Neuronal stem cell (in vitro differentiated cells): Measurements from ENCODE around the gene TMEM260.

Source experiments
- DNase-seq: peaks from one replicate; pipeline ENCODE4 v3.0.0-alpha.2; 2013; ENCODE audit warnings: low spot score
- H2AFZ ChIP-seq: one replicate; pipeline ENCODE4 v1.6.1; 2013; ENCODE audit warnings: mild to moderate bottlenecking, low read length, inconsistent platforms
- H2AK5ac ChIP-seq: 2 replicates; pipeline ENCODE4 v1.6.1; 2013; ENCODE audit warnings: low read depth, mild to moderate bottlenecking, inconsistent platforms, low read length, moderate library complexity, mixed read lengths
- H2BK120ac ChIP-seq: 2 replicates; pipeline ENCODE4 v1.6.1; 2013; ENCODE audit warnings: low read depth, mild to moderate bottlenecking, inconsistent platforms, low read length, moderate library complexity, mixed read lengths
- H2BK12ac ChIP-seq: one replicate; pipeline ENCODE4 v1.6.1; 2013; ENCODE audit warnings: low read length, inconsistent platforms
- H2BK15ac ChIP-seq: 2 replicates; pipeline ENCODE4 v1.6.1; 2013; ENCODE audit warnings: mild to moderate bottlenecking, low read length, inconsistent platforms, mixed read lengths
- H2BK5ac ChIP-seq: one replicate; pipeline ENCODE4 v1.6.1; 2013; ENCODE audit warnings: inconsistent platforms, mild to moderate bottlenecking, low read length, moderate library complexity
- H3K14ac ChIP-seq: one replicate; pipeline ENCODE4 v1.6.1; 2013; ENCODE audit warnings: low read length, inconsistent platforms
- H3K18ac ChIP-seq: 2 replicates; pipeline ENCODE4 v1.6.1; 2013; ENCODE audit warnings: low read length, inconsistent platforms
- H3K23ac ChIP-seq: 2 replicates; pipeline ENCODE4 v1.6.1; 2013; ENCODE audit warnings: low read depth, mild to moderate bottlenecking, mixed read lengths, low read length, inconsistent platforms; ENCODE audit not compliant: poor library complexity
- H3K27ac ChIP-seq: replicated peaks from 3 replicates; pipeline ENCODE4 v1.5.1; 2013; ENCODE audit warnings: low read length, inconsistent platforms
- H3K27me3 ChIP-seq, 3 experiments: 2 replicates each; pipeline ENCODE4 v1.6.1; 2013; ENCODE audit warnings: low read length in 3 of 3, mild to moderate bottlenecking in 2 of 3, inconsistent platforms in 1 of 3, low read depth in 1 of 3, mixed read lengths in 1 of 3, moderate library complexity in 1 of 3; ENCODE audit not compliant: control insufficient read depth in 3 of 3, insufficient read depth in 3 of 3
- H3K36me3 ChIP-seq, 2 donors: replicated peaks in 1 of 2; 2 replicates each; pipeline ENCODE4 v1.6.1; 2013; ENCODE audit warnings: low read length in 2 of 2; ENCODE audit not compliant: control insufficient read depth in 2 of 2, insufficient read depth in 2 of 2
- H3K4ac ChIP-seq: 2 replicates; pipeline ENCODE4 v1.6.1; 2013; ENCODE audit warnings: inconsistent platforms, mild to moderate bottlenecking, low read length, moderate library complexity
- H3K4me1 ChIP-seq, 2 donors: 1 replicate in 1 of 2; 2 replicates in 1 of 2; pipeline ENCODE4 v1.6.1; 2013; ENCODE audit warnings: low read length in 2 of 2, low read depth in 1 of 2; ENCODE audit not compliant: control insufficient read depth in 2 of 2, insufficient read depth in 1 of 2
- H3K4me2 ChIP-seq: one replicate; pipeline ENCODE4 v1.6.1; 2013; ENCODE audit warnings: mild to moderate bottlenecking, low read length, inconsistent platforms; ENCODE audit not compliant: insufficient read depth, poor library complexity, severe bottlenecking
- H3K4me3 ChIP-seq, 2 donors: 2 replicates each; pipeline ENCODE4 v1.5.1; 2013; ENCODE audit warnings: low read length in 2 of 2, mild to moderate bottlenecking in 2 of 2, inconsistent platforms in 1 of 2, moderate library complexity in 1 of 2
- H3K79me1 ChIP-seq: one replicate; pipeline ENCODE4 v1.6.1; 2013; ENCODE audit warnings: low read depth, mild to moderate bottlenecking, inconsistent platforms, low read length, moderate library complexity
- H3K9ac ChIP-seq: one replicate; pipeline ENCODE4 v1.6.1; 2013; ENCODE audit warnings: mild to moderate bottlenecking, low read depth, low read length, inconsistent platforms; ENCODE audit not compliant: poor library complexity
- H3K9me3 ChIP-seq, 2 donors: replicated peaks in 1 of 2; 2 replicates each; pipeline versions ENCODE3 to v1.6.1; 2013; ENCODE audit warnings: low read length in 2 of 2, mild to moderate bottlenecking in 2 of 2, inconsistent platforms in 1 of 2, low read depth in 1 of 2, mixed read lengths in 1 of 2, moderate library complexity in 1 of 2; ENCODE audit not compliant: control insufficient read depth in 2 of 2, insufficient read depth in 1 of 2
- H4K8ac ChIP-seq: one replicate; pipeline ENCODE4 v1.6.1; 2013; ENCODE audit warnings: low read depth, mild to moderate bottlenecking, inconsistent platforms, low read length, moderate library complexity
- H4K91ac ChIP-seq: one replicate; pipeline ENCODE4 v1.6.1; 2013; ENCODE audit warnings: low read length, low read depth, mild to moderate bottlenecking, inconsistent platforms; ENCODE audit not compliant: poor library complexity
- WGBS, 2 donors: extraction: QIAGEN DNeasy Blood & Tissue Kit; methylation state at CpG; one replicate each; pipeline ENCODE4 v1.1.7; 2013; ENCODE audit warnings: missing lambda C conversion rate in 2 of 2, mixed read lengths in 1 of 2; ENCODE audit not compliant: insufficient read length in 2 of 2, insufficient replicate concordance in 1 of 2; ENCODE audit errors: extremely low coverage in 2 of 2; 5-methylcytosine and 5-hydroxymethylcytosine counted together

Gene TMEM260

DNA sequence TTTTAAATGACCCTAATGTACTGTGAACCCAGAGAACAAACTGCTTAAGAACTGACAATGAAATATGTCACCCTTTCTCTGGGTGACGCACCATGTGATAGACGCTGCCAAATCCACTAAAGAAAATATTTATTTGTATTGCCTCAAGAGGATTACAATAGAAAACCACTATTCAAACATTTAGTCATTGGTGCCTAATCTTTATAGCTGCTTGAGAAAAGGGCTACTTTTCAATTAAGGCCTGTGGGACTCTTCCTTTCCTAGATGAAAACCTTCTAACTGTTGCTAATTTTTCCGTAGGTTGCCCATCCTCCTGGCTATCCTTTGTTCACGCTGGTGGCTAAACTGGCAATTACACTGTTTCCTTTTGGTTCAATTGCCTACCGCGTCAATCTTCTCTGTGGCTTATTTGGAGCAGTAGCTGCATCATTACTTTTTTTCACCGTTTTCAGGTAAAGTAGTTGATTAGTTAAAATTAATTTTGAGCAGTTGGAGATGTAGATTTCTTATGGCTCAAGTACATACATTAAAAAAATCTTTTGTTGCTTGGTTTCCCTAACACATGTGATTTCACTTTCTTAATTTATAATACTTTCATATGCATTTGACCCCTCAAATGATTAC lies 6.0 kb downstream of the TMEM260 start:
- Histone ChIP-seq H3K9me3 (no peaks in the 10 kb centered on the region), H3K79me1 (no peaks in the 10 kb centered on the region), H2BK5ac (no peak overlapping the region), H3K9ac (no peak overlapping the region), H3K4me2 (no peak overlapping the region), H3K4me3 (no peak overlapping the region), H3K14ac (no peak overlapping the region), H4K91ac (no peak overlapping the region), H2BK15ac (no peak overlapping the region), H2BK12ac (no peak overlapping the region), H3K27ac (no peak overlapping the region), H3K23ac (no peak overlapping the region), H3K4ac (no peak overlapping the region), H2AFZ (no peak overlapping the region), H3K18ac (no peak overlapping the region), H2BK120ac (no peak overlapping the region), H3K27me3 (no peaks in the 10 kb centered on the region), H3K36me3 (peaks cover 0 to 28% of the 10 kb centered on the region in 2 donors), H2AK5ac (no peak overlapping the region), H4K8ac (no peak overlapping the region), H3K4me1 (peaks cover 2 to 11% of the 10 kb centered on the region in 2 donors)
- no CpG with 5 or more reads among the region's 7 CpGs for WGBS, 2 donors
- DNase-seq = no peak

DNA sequence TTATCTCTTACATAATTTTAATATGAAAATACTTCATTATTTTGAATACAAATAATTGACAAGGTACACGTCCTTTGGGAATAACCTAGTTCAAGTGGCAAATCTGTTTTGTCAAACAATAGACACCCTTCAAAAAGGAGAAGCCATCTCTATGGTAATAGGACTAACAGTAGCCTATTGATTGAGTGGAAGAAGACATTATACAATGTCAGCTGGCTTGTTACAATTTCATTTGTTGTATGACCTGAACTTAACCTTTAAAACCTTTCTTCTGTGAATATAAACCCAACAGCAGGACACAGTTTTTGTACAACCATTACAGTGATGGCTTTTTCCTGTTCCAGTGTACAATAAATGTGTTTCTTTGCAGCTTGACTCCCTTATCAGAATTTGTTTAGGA lies 8.1 kb downstream of the TMEM260 start:
- Histone ChIP-seq H4K8ac (no peak overlapping the region), H3K18ac (no peak overlapping the region), H3K4me2 (no peak overlapping the region), H2AK5ac (no peak overlapping the region), H3K79me1 (no peaks in the 10 kb centered on the region), H2BK12ac (no peak overlapping the region), H2BK120ac (no peak overlapping the region), H3K36me3 (peaks cover 0 to 32% of the 10 kb centered on the region in 2 donors), H3K4ac (no peak overlapping the region), H2AFZ (no peak overlapping the region), H3K23ac (no peak overlapping the region), H3K27me3 (no peaks in the 10 kb centered on the region), H4K91ac (no peak overlapping the region), H3K14ac (no peak overlapping the region), H3K9me3 (no peaks in the 10 kb centered on the region), H3K27ac (no peak overlapping the region), H3K4me1 (peaks cover 0 to 6% of the 10 kb centered on the region in 2 donors), H2BK15ac (no peak overlapping the region), H2BK5ac (no peak overlapping the region), H3K9ac (no peak overlapping the region), H3K4me3 (no peak overlapping the region)
- no CpG with 5 or more reads among the region's 1 CpG for WGBS, 2 donors
- no peak for DNase-seq

DNA sequence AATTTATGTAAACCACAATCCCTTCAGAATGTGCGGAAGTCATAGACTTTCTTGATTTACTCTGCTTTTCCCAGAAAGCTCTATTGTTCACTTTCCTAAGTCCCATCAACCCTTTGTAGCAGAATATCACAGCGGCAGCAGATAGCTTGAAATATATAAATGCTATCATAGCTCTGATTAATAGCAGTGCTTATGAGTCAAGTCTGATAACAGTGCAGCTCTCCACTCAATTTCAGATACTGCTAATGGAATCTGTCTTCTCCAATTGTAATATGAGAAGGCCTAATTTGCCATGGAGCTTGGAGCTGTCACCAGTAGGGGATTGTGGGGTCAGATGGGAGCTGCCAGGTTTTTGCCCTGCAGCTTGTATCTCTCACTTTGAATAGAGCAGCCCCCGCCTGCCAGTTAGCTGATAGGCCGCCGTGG lies 10.9 kb downstream of the TMEM260 start:
- Histone ChIP-seq H2BK5ac (no peak overlapping the region), H3K27me3 (no peaks in the 10 kb centered on the region), H2BK120ac (no peak overlapping the region), H3K9ac (no peak overlapping the region), H3K14ac (no peak overlapping the region), H3K4me1 (peaks cover 0 to 4% of the 10 kb centered on the region in 2 donors), H4K8ac (no peak overlapping the region), H3K18ac (no peak overlapping the region), H3K4me2 (peak overlapping the region; percentile 22), H2BK12ac (no peak overlapping the region), H3K79me1 (no peaks in the 10 kb centered on the region), H3K27ac (peak overlapping the region; percentile 39), H3K4ac (no peak overlapping the region), H3K9me3 (no peaks in the 10 kb centered on the region), H3K36me3 (peaks cover 0 to 42% of the 10 kb centered on the region in 2 donors), H3K4me3 (no peak overlapping the region), H2AFZ (no peak overlapping the region), H4K91ac (no peak overlapping the region), H3K23ac (no peak overlapping the region), H2AK5ac (no peak overlapping the region), H2BK15ac (no peak overlapping the region)
- no CpG with 5 or more reads among the region's 5 CpGs for WGBS, 2 donors
- peak; percentile 42 for DNase-seq

DNA sequence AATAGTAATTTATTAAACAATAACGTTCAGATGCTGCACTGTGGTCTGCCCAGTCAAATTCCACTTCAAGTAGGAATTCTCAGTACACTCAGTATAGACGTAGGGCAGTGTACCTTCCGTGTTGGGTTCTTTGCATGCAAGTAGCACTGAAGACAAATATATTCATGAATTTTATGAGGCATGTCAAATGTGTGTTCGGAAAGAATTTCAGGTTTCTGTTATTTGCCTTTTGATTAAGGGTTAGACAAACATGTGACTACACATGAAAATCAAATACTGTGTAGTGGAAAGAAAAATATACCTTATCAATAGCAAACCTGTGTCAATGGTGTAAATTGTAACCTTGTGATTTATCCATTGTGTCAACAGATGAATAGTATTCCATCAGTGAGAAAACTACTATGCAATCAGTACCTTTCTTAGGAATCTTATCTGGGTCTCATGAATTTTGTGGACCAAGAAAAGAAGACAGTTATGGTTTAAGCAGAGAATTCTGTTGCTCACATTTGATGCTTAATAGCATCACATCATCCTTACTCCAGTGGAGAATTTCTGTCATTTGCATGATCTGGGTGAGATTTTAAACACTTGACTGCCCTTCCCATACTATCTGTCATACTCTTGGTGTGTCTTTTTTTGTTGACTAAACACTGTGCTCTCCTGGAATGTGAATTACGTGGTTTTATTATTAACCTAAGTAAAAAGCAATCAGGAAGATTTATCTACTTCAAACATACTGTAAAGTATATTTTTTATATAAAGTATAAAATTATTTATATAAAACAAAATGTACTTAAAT lies 13.3 kb downstream of the TMEM260 start:
- Histone ChIP-seq H2AK5ac (no peak overlapping the region), H3K27ac (no peak overlapping the region), H2BK12ac (no peak overlapping the region), H4K91ac (no peak overlapping the region), H3K4me2 (no peak overlapping the region), H3K27me3 (no peaks in the 10 kb centered on the region), H3K4me3 (no peak overlapping the region), H3K23ac (no peak overlapping the region), H3K4me1 (peaks cover 0 to 4% of the 10 kb centered on the region in 2 donors), H3K36me3 (peaks cover 0 to 29% of the 10 kb centered on the region in 2 donors), H2BK15ac (no peak overlapping the region), H2AFZ (no peak overlapping the region), H2BK5ac (no peak overlapping the region), H3K14ac (no peak overlapping the region), H3K9me3 (no peaks in the 10 kb centered on the region), H4K8ac (no peak overlapping the region), H3K79me1 (no peaks in the 10 kb centered on the region), H3K9ac (no peak overlapping the region), H3K4ac (no peak overlapping the region), H2BK120ac (no peak overlapping the region), H3K18ac (no peak overlapping the region)
- no CpG with 5 or more reads among the region's 5 CpGs for WGBS, 2 donors
- DNase-seq = no peak
